SK-N-SH (cell line): ENCODE data around the gene AFF1. TPM values are rescaled to one million over a fixed set of nuclear protein-coding genes. Genes with fewer than 3 reads are reported as not detected.

ENCODE experiments used
- CTCF ChIA-PET: fragments of 300-600, 350-600 bp; formaldehyde crosslinking; extraction: SDS; loops from one replicate; lab custom pipeline; 2021; lab: Yijun Ruan, JAX
- POLR2A ChIA-PET: fragments of 350-600 bp; sonication (Branson Sonifier 250); formaldehyde crosslinking; extraction: SDS; loops from one replicate; lab custom pipeline; 2020; ENCODE audit warnings: antibody characterized with exemption, inconsistent platforms; lab: Yijun Ruan, JAX
- DNase-seq: peaks from one replicate; pipeline ENCODE4 v3.0.0; 2012
- H2AFZ ChIP-seq: fragments of 200-600 bp; sonication (generic); 2 replicates; pipeline ENCODE4 v1.8.1; 2016; ENCODE audit warnings: antibody characterized with exemption, mild to moderate bottlenecking, low read depth
- H3F3A ChIP-seq: fragments of 200-600 bp; sonication (generic); replicated peaks from 2 replicates; pipeline ENCODE3; 2016; ENCODE audit warnings: antibody characterized with exemption, mild to moderate bottlenecking; ENCODE audit not compliant: insufficient read depth
- H3K27ac ChIP-seq, 2 experiments: fragments of 200-500 bp in 1 of 2; fragments of 200-600 bp in 1 of 2; sonication (Bioruptor generic) in 1 of 2; sonication (generic), shearing (Covaris generic) in 1 of 2; 2 replicates each; pipeline versions ENCODE4 v1.5.1 to v1.6.1; 2014 to 2016; ENCODE audit warnings: low read depth in 2 of 2, inconsistent platforms in 1 of 2, low read length in 1 of 2, mild to moderate bottlenecking in 1 of 2, mixed read lengths in 1 of 2
- H3K27me3 ChIP-seq: fragments of 200-600 bp; sonication (generic), shearing (Covaris generic); 2 replicates; pipeline ENCODE4 v1.6.1; 2016; ENCODE audit warnings: mixed run types; ENCODE audit not compliant: insufficient read depth
- H3K36me3 ChIP-seq, 2 experiments: fragments of 200-500 bp in 1 of 2; fragments of 200-600 bp in 1 of 2; sonication (Bioruptor generic) in 1 of 2; sonication (generic) in 1 of 2; replicated peaks in 1 of 2; 2 replicates each; pipeline versions ENCODE3 to v1.5.1; 2014 to 2016; ENCODE audit warnings: low read length in 1 of 2, mild to moderate bottlenecking in 1 of 2; ENCODE audit not compliant: insufficient read depth in 2 of 2, control insufficient read depth in 1 of 2
- H3K4me1 ChIP-seq, 2 experiments: fragments of 200-500 bp in 1 of 2; fragments of 200-600 bp in 1 of 2; sonication (Bioruptor generic) in 1 of 2; sonication (generic), shearing (Covaris generic) in 1 of 2; 2 replicates each; pipeline versions ENCODE4 v1.5.1 to v1.6.1; 2014 to 2016; ENCODE audit warnings: low read depth in 1 of 2, low read length in 1 of 2, mixed run types in 1 of 2; ENCODE audit not compliant: insufficient read depth in 2 of 2, control insufficient read depth in 1 of 2
- H3K4me2 ChIP-seq: fragments of 200-600 bp; sonication (generic), shearing (Covaris generic); 2 replicates; pipeline ENCODE4 v1.6.1; 2017; ENCODE audit warnings: mixed run types
- H3K4me3 ChIP-seq, 2 experiments: fragments of 200-500 bp in 1 of 2; fragments of 200-600 bp in 1 of 2; sonication (Bioruptor generic) in 1 of 2; sonication (generic), shearing (Covaris generic) in 1 of 2; 2 replicates each; pipeline versions ENCODE4 v1.5.1 to v1.8.1; 2014 to 2016; ENCODE audit warnings: low read depth in 2 of 2, inconsistent platforms in 1 of 2, low read length in 1 of 2, mild to moderate bottlenecking in 1 of 2, mixed read lengths in 1 of 2, moderate library complexity in 1 of 2
- H3K79me2 ChIP-seq: fragments of 200-600 bp; sonication (generic); 2 replicates; pipeline ENCODE4 v1.8.1; 2017; ENCODE audit warnings: mild to moderate bottlenecking; ENCODE audit not compliant: insufficient read depth
- H3K9ac ChIP-seq: fragments of 200-600 bp; sonication (generic); 2 replicates; pipeline ENCODE4 v1.6.1; 2017; ENCODE audit warnings: mixed run types
- H3K9me2 ChIP-seq: fragments of 200-600 bp; sonication (generic); 2 replicates; pipeline ENCODE4 v1.6.1; 2017; ENCODE audit warnings: mixed run types
- H3K9me3 ChIP-seq: fragments of 200-600 bp; sonication (generic); 2 replicates; pipeline ENCODE4 v1.6.1; 2017; ENCODE audit warnings: mixed run types, mild to moderate bottlenecking, moderate library complexity
- H4K20me1 ChIP-seq: fragments of 200-600 bp; sonication (generic); 2 replicates; pipeline ENCODE4 v1.6.1; 2017; ENCODE audit warnings: mild to moderate bottlenecking, mixed run types; ENCODE audit not compliant: insufficient read depth
- CTCF ChIP-seq: fragments of 200-600 bp; sonication (generic); IDR thresholded peaks from 2 replicates; pipeline ENCODE4 v1.6.1; 2017; ENCODE audit warnings: antibody characterized with exemption, mild to moderate bottlenecking, moderate library complexity
- EZH2phosphoT487 ChIP-seq: fragments of 200-600 bp; sonication (generic); IDR thresholded peaks from 2 replicates; pipeline ENCODE4 v1.6.1; 2017; ENCODE audit warnings: low read depth, mixed run types, mild to moderate bottlenecking, antibody characterized with exemption, moderate library complexity, borderline replicate concordance
- GATA2 ChIP-seq: sonication (generic); formaldehyde crosslinking; IDR thresholded peaks from 2 replicates; pipeline ENCODE4 v1.5.0; 2020; ENCODE audit warnings: mild to moderate bottlenecking, missing genetic modification reagents
- MAX ChIP-seq: IDR thresholded peaks from 2 replicates; pipeline ENCODE4 v1.4.0; 2012; ENCODE audit warnings: low read depth
- NFIC ChIP-seq: IDR thresholded peaks from 2 replicates; pipeline ENCODE4 v1.4.0; 2012; ENCODE audit warnings: borderline replicate concordance
- PBX3 ChIP-seq: IDR thresholded peaks from 2 replicates; pipeline ENCODE4; 2012
- RAD21 ChIP-seq: IDR thresholded peaks from 2 replicates; pipeline ENCODE4 v1.6.1; 2012; ENCODE audit warnings: mild to moderate bottlenecking, low read length
- RCOR1 ChIP-seq: fragments of 150-350 bp; IDR thresholded peaks from 2 replicates; pipeline ENCODE4 v1.6.1; 2017; ENCODE audit warnings: antibody characterized with exemption, low read length
- REST ChIP-seq: IDR thresholded peaks from 2 replicates; pipeline ENCODE4 v1.6.1; 2012; ENCODE audit warnings: mild to moderate bottlenecking, low read depth, low read length, moderate library complexity
- RXRA ChIP-seq: IDR thresholded peaks from 2 replicates; pipeline ENCODE4 v1.4.0; 2012; ENCODE audit warnings: low read depth, mild to moderate bottlenecking, borderline replicate concordance
- SMC3 ChIP-seq: IDR thresholded peaks from 2 replicates; pipeline ENCODE4 v1.6.1; 2012; ENCODE audit warnings: low read depth, low read length, improper control_type of control experiment
- TCF12 ChIP-seq: IDR thresholded peaks from 2 replicates; pipeline ENCODE4 v1.4.0; 2012
- YY1 ChIP-seq: IDR thresholded peaks from 2 replicates; pipeline ENCODE4 v1.4.0; 2012; ENCODE audit warnings: low read depth, mild to moderate bottlenecking
- WGBS: methylation state at CpG from one replicate; pipeline ENCODE4 v1.1.6; 2017; ENCODE audit warnings: low lambda C conversion rate; 5-methylcytosine and 5-hydroxymethylcytosine counted together
- polyA plus RNA-seq, 3 experiments: library from polyadenylated mRNA; depleted of rRNA; stranded (reverse); fragments of >200 nt; gene quantifications; 2 replicates each; pipeline ENCODE4 v1.2.3, GENCODE V29; 2012

Gene AFF1
- polyA plus RNA-seq, 1 of the 3 experiments (the other 2 are of a cell fraction): 2.7 TPM

GRCh38 chr4:87092389-87093141 lies 157.8 kb downstream of the AFF1 start:
- no peak overlapping the region for H3K4me3 ChIP-seq
- H3K79me2 ChIP-seq: no peaks in the 10 kb centered on the region
- peak overlapping the region; percentile 37 for H3K4me2 ChIP-seq
- no peak for TF ChIP-seq EZH2phosphoT487
- peak; percentile 57; the same call in 1 of the 2 replicates for TF ChIP-seq TCF12
- peak; percentile 41; the same call in 1 of the 2 replicates for TF ChIP-seq GATA2 (CRISPR knock-in tag)
- TF ChIP-seq YY1: no peak
- TF ChIP-seq NFIC: peak; percentile 78
- TF ChIP-seq, all 33 proteins: peak for 3
- H3K27me3 ChIP-seq: no peaks in the 10 kb centered on the region
- H3K9me2 ChIP-seq: no peaks in the 10 kb centered on the region
- ChIA-PET CTCF (interaction anchor here (0.6 to 6.4 kb wide), 29 partner anchors 10 to 1569 kb away, joined by 3 to 138 read pairs (median 5); partner anchors contain the start of gene AFF1), POLR2A (interaction anchor here (1.5 to 2.1 kb wide), 2 partner anchors 18 to 86 kb away, joined by 3 to 8 read pairs; no protein-coding TSS in a partner anchor)
- peaks cover 9 to 10% of the 10 kb centered on the region in 2 experiments; a peak in 3 of 4 replicates for H3K4me1 ChIP-seq
- peak overlapping the region; percentile 34 to 47; a peak in 2 of 4 replicates for H3K27ac ChIP-seq
- H4K20me1 ChIP-seq: no peaks in the 10 kb centered on the region
- H3K9me3 ChIP-seq: no peaks in the 10 kb centered on the region
- WGBS: 19% methylated on average over 4 of the region's 4 CpGs
- peaks cover 4% of the 10 kb centered on the region in 2 experiments for H3K36me3 ChIP-seq
- DNase-seq: peak; percentile 40
- H3F3A ChIP-seq: peaks cover 23% of the 10 kb centered on the region
- H2AFZ ChIP-seq: no peak overlapping the region
- H3K9ac ChIP-seq: no peak overlapping the region

- DNase-seq: peak; percentile 67
- 34% methylated on average over 4 of the region's 4 CpGs for WGBS
- POLR2A ChIA-PET: interaction anchor here (1.0 to 2.1 kb wide), 2 partner anchors 87 to 171 kb away, joined by 5 to 8 read pairs; no protein-coding TSS in a partner anchor
Observed at GRCh38 chr4:87093443-87094123, 158.8 kb downstream of the AFF1 start.

More at GRCh38 chr4:87093443-87094123, 158.8 kb downstream of the AFF1 start:
- no peaks in the 10 kb centered on the region for H4K20me1 ChIP-seq
- no peak overlapping the region for H3K4me3 ChIP-seq
- no peak overlapping the region for H3K9ac ChIP-seq
- H3K4me1 ChIP-seq: peaks cover 9 to 10% of the 10 kb centered on the region in 2 experiments; a peak in 3 of 4 replicates
- peak overlapping the region; percentile 37; the same call in 1 of the 2 replicates for H3K4me2 ChIP-seq
- no peaks in the 10 kb centered on the region for H3K79me2 ChIP-seq
- H3K27ac ChIP-seq: peak overlapping the region in 1 of 2 experiments; percentile 47; a peak in 2 of 4 replicates
- CTCF ChIA-PET: interaction anchor here (0.6 to 6.4 kb wide), 43 partner anchors 9 to 603 kb away, joined by 3 to 138 read pairs (median 4); partner anchors contain the start of gene AFF1
- no peaks in the 10 kb centered on the region for H3K9me3 ChIP-seq
- TF ChIP-seq RCOR1: no peak
- peak; percentile 60; the same call in 1 of the 2 replicates for TF ChIP-seq REST
- TF ChIP-seq PBX3: no peak
- TF ChIP-seq RXRA: no peak
- TF ChIP-seq RAD21: peak; percentile 88
- peak; percentile 84 for TF ChIP-seq SMC3
- no peak for TF ChIP-seq MAX
- TF ChIP-seq GATA2 (CRISPR knock-in tag): no peak
- TF ChIP-seq CTCF: peak; percentile 71
- TF ChIP-seq YY1: no peak
- TF ChIP-seq, all 33 proteins: peak for 4
- no peaks in the 10 kb centered on the region for H3K27me3 ChIP-seq
- H3K9me2 ChIP-seq: no peaks in the 10 kb centered on the region
- peaks cover 4% of the 10 kb centered on the region in 2 experiments for H3K36me3 ChIP-seq
- no peak overlapping the region for H2AFZ ChIP-seq
- peaks cover 23% of the 10 kb centered on the region for H3F3A ChIP-seq
